Erythroblast (primary cell): ENCODE measurements around the gene TMEM63A.

Experiments used
- GATA1 ChIP-seq: IDR thresholded peaks from 2 replicates; pipeline ENCODE4 v1.6.1; 2011; ENCODE audit warnings: low read depth, mild to moderate bottlenecking, control low read depth, low read length, moderate library complexity
- POLR2A ChIP-seq: IDR thresholded peaks from 2 replicates; pipeline ENCODE4 v1.6.1; 2011; ENCODE audit warnings: mild to moderate bottlenecking, low read length

GRCh38 chr1:225809842-225810578 lies 72.2 kb downstream of the TMEM63A start, which contains the start of gene EPHX1:
- TF ChIP-seq POLR2A (peak; percentile 54), GATA1 (no peak)
